OCI-LY3 (cell line): ENCODE data around the gene GNG2.
"Not testable (repeated sequence)": the region's sequence is repeated elsewhere in the genome, so short reads cannot be mapped to it uniquely, and the experiment has no call there.

Source experiments
- H2AFZ ChIP-seq: fragments of 200-600, 300-600 bp; shearing (Covaris generic); 2 replicates; pipeline ENCODE4 v1.6.0; 2014; ENCODE audit warnings: antibody characterized with exemption, low read depth, low read length
- H3K27ac ChIP-seq: fragments of 200-600, 300-600 bp; sonication (generic); 2 replicates; pipeline ENCODE4 v1.5.1; 2014; ENCODE audit warnings: mild to moderate bottlenecking, low read length, moderate library complexity, mixed read lengths
- H3K27me3 ChIP-seq: fragments of 200-600, 300-600 bp; sonication (generic); 2 replicates; pipeline ENCODE4 v1.6.1; 2014; ENCODE audit warnings: low read depth, low read length, mixed read lengths
- H3K36me3 ChIP-seq: fragments of 200-600, 300-600 bp; sonication (generic); replicated peaks from 2 replicates; pipeline ENCODE3; 2014; ENCODE audit warnings: low read depth, low read length, mixed read lengths
- H3K4me1 ChIP-seq: fragments of 300-600, 200-600 bp; sonication (generic); 2 replicates; pipeline ENCODE4 v1.6.1; 2014; ENCODE audit warnings: low read length, mixed read lengths
- H3K4me2 ChIP-seq: fragments of 200-600, 300-600 bp; sonication (generic); 2 replicates; pipeline ENCODE4 v1.6.1; 2014; ENCODE audit warnings: low read length, mixed read lengths
- H3K4me3 ChIP-seq: fragments of 300-600, 200-600 bp; sonication (generic); 2 replicates; pipeline ENCODE4 v1.5.1; 2014; ENCODE audit warnings: antibody characterized with exemption, mild to moderate bottlenecking, low read length, moderate library complexity
- H3K79me2 ChIP-seq: fragments of 300-600, 200-600 bp; shearing (Covaris generic); 2 replicates; pipeline ENCODE4 v1.6.1; 2014; ENCODE audit warnings: mild to moderate bottlenecking, low read length, mixed read lengths
- H3K9ac ChIP-seq: fragments of 300-600, 200-600 bp; shearing (Covaris generic); 2 replicates; pipeline ENCODE4 v1.6.0; 2014; ENCODE audit warnings: mild to moderate bottlenecking, low read length, moderate library complexity
- H3K9me3 ChIP-seq: fragments of 200-600, 300-600 bp; shearing (Covaris generic); 2 replicates; pipeline ENCODE4 v1.6.1; 2014; ENCODE audit warnings: low read length, mixed read lengths; ENCODE audit not compliant: insufficient read depth
- H4K20me1 ChIP-seq: fragments of 200-600, 300-600 bp; sonication (generic); 2 replicates; pipeline ENCODE4 v1.6.1; 2016; ENCODE audit warnings: low read length, mixed read lengths; ENCODE audit not compliant: insufficient read depth
- CTCF ChIP-seq: fragments of 200-600, 300-600 bp; sonication (generic); IDR thresholded peaks from 2 replicates; pipeline ENCODE4 v1.5.1; 2014; ENCODE audit warnings: antibody characterized with exemption, low read length, low read depth
- EZH2phosphoT487 ChIP-seq: fragments of 200-600 bp; shearing (Covaris generic); IDR thresholded peaks from 2 replicates; pipeline ENCODE4 v1.6.1; 2018; ENCODE audit warnings: antibody characterized with exemption, mixed run types, low read depth

The GNG2 gene

GRCh38 chr14:51895375-51895774 lies 35.0 kb downstream of the GNG2 start:
- no peak overlapping the region for H3K4me3 ChIP-seq
- TF ChIP-seq EZH2phosphoT487, result no peak
- TF ChIP-seq CTCF, result no peak
- peaks cover 8% of the 10 kb centered on the region for H3K36me3 ChIP-seq
- no peak overlapping the region for H3K27ac ChIP-seq
- no peak overlapping the region for H3K4me2 ChIP-seq
- 0 out of 2 replicates have a peak, but pooled peaks cover 4% of the 10 kb centered on the region for H4K20me1 ChIP-seq
- H3K27me3 ChIP-seq, result no peaks in the 10 kb centered on the region
- no peaks in the 10 kb centered on the region for H3K9me3 ChIP-seq
- no peak overlapping the region for H3K9ac ChIP-seq
- no peaks in the 10 kb centered on the region for H3K4me1 ChIP-seq
- H3K79me2 ChIP-seq, result 0 out of 2 replicates have a peak, but pooled peaks cover 5% of the 10 kb centered on the region
- H2AFZ ChIP-seq, result no peak overlapping the region

DNA sequence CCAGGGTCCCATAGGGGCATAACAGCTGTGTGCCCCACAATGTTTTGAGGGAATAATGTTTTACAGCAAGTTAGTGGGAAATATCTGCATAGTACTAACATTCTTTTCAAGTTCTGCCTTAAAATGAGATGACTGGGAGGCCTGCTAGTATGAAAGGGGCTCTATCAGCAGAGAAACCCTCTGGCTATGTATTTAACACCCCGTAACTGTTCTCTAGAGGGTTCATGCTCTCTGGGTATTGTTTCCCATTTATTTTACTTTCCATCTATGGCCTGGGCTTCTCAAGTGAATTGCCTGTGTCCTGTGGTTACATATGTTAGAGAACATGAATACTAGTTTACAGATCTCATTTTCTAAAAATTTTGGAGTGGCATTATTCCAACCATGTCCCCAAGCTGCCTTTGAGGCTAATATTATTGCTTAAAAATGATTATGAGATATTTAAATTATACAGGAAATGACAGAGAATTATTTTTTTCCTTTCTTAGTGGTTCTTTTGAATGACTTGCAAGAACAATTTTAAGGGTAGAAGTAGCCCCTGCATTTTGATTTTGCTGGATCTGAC lies 37.5 kb downstream of the GNG2 start:
- Histone ChIP-seq H3K4me1 (no peaks in the 10 kb centered on the region), H3K79me2 (no peaks in the 10 kb centered on the region), H3K4me2 (no peak overlapping the region), H3K9me3 (no peaks in the 10 kb centered on the region), H3K4me3 (no peak overlapping the region), H3K9ac (no peak overlapping the region), H4K20me1 (no peaks in the 10 kb centered on the region), H3K27ac (no peak overlapping the region), H3K36me3 (peaks cover 14% of the 10 kb centered on the region), H2AFZ (no peak overlapping the region), H3K27me3 (no peaks in the 10 kb centered on the region)
- TF ChIP-seq CTCF (no peak), EZH2phosphoT487 (no peak)

DNA sequence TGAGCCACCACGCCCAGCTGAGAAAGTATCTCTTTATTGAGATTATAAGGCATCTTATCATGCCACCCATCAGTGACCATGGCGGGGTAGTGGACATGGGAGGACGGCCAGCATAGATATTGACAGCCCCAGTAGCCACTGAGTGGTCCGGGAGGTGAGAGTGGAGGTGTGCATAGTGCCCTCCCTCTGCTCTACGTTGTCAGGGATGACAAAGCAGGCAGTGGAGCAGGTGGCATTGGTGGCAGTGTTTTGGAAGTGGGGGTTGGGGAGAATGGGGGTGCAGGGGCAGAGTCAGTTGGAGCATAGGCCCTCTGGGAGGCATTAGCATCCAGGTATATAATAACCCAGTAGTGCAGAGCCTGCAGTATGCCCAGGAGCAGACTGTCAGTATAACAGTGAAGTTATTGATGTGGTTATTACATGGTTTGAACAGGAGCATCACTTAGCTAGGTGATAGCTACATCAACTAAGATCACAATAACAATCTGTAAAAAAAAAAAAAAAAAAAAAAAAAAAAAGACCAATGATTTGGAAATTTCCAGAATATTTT lies 41.1 kb downstream of the GNG2 start:
- Histone ChIP-seq H4K20me1 (no peaks in the 10 kb centered on the region), H3K27ac (no peak overlapping the region), H3K9me3 (peaks cover 21% of the 10 kb centered on the region; the same call in 1 of the 2 replicates), H3K4me3 (no peak overlapping the region), H3K4me2 (no peak overlapping the region), H3K27me3 (no peaks in the 10 kb centered on the region), H3K79me2 (peaks cover 4% of the 10 kb centered on the region; the same call in 1 of the 2 replicates), H3K9ac (no peak overlapping the region), H3K4me1 (peaks cover 15% of the 10 kb centered on the region), H2AFZ (no peak overlapping the region), H3K36me3 (peaks cover 38% of the 10 kb centered on the region)
- TF ChIP-seq CTCF, result no peak
- no peak for TF ChIP-seq EZH2phosphoT487

DNA sequence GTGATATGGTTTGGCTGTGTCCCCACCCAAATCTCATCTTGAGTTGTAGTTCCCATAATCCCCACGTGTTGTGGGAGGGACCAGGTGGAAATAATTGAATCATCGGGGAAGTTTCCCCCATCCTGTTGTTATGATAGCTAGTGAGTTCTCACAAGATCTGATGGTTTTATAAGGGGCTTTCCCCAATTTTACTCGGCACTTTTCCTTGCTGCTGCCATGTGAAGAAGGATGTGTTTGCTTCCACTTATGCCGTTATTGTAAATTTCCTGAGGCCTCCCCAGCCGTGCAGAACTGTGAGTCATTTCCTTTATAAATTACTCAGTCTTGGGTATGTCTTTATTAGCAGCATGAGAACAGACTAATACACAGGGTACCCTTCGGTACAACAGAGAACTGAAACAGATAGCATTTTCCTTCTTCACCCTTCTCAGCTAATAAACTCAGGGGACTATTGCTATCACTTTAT lies 45.3 kb downstream of the GNG2 start:
- Histone ChIP-seq H3K4me3 (0 out of 2 replicates have a peak overlapping the region, but pooled peaks have one; percentile 6), H3K4me2 (peak overlapping the region; percentile 24; the same call in 1 of the 2 replicates), H3K4me1 (peaks cover 15% of the 10 kb centered on the region), H3K9me3 (peaks cover 21% of the 10 kb centered on the region; the same call in 1 of the 2 replicates), H3K27ac (peak overlapping the region; percentile 76), H3K36me3 (peaks cover 53% of the 10 kb centered on the region)
- not testable (repeated sequence) for H3K9ac ChIP-seq, H3K79me2 ChIP-seq, H3K27me3 ChIP-seq, H2AFZ ChIP-seq, H4K20me1 ChIP-seq
